ENCODE results near the gene PLD2.

PLD2 gene, protein sequence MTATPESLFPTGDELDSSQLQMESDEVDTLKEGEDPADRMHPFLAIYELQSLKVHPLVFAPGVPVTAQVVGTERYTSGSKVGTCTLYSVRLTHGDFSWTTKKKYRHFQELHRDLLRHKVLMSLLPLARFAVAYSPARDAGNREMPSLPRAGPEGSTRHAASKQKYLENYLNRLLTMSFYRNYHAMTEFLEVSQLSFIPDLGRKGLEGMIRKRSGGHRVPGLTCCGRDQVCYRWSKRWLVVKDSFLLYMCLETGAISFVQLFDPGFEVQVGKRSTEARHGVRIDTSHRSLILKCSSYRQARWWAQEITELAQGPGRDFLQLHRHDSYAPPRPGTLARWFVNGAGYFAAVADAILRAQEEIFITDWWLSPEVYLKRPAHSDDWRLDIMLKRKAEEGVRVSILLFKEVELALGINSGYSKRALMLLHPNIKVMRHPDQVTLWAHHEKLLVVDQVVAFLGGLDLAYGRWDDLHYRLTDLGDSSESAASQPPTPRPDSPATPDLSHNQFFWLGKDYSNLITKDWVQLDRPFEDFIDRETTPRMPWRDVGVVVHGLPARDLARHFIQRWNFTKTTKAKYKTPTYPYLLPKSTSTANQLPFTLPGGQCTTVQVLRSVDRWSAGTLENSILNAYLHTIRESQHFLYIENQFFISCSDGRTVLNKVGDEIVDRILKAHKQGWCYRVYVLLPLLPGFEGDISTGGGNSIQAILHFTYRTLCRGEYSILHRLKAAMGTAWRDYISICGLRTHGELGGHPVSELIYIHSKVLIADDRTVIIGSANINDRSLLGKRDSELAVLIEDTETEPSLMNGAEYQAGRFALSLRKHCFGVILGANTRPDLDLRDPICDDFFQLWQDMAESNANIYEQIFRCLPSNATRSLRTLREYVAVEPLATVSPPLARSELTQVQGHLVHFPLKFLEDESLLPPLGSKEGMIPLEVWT

GRCh38 chr17:4806777-4807604, at the start of gene PLD2:
PLD2 (plus strand) TSS chr17:4807152; CDS start chr17:4807773, 621 bp downstream.
- peak; percentile 83 for DNase-seq

GRCh38 chr17:4759776-4760236, 47.1 kb upstream of the PLD2 start:
- no peak for DNase-seq

DNA sequence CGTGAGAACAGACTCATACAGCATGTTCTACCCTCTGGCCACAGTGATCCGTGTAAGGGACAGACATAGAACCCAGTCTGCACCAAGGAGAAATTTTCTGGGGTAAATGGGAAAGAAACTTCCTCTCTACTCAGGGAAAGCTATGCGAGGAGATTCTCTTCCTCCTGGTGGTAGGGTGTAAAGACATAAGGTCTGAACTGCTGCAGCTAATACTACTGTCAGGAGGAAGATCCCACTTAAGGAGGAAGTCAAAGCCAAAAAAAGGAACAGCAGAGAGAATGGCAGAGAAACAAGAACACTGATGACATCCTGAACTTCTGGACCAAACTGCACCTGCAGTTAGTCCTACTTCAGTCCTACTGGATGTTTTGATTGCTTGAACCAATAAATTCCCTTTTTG, 42.4 kb upstream of the PLD2 start:
- DNase-seq, result no peak

GRCh38 chr17:4766201-4766600, 40.8 kb upstream of the PLD2 start:
- DNase-seq, result no peak

- DNase-seq, result no peak
These were observed 40.2 kb upstream of the PLD2 start for GRCh38 chr17:4766723-4767122.

- no peak for DNase-seq
These were observed 38.7 kb upstream of the PLD2 start for GRCh38 chr17:4768298-4768697.

DNA sequence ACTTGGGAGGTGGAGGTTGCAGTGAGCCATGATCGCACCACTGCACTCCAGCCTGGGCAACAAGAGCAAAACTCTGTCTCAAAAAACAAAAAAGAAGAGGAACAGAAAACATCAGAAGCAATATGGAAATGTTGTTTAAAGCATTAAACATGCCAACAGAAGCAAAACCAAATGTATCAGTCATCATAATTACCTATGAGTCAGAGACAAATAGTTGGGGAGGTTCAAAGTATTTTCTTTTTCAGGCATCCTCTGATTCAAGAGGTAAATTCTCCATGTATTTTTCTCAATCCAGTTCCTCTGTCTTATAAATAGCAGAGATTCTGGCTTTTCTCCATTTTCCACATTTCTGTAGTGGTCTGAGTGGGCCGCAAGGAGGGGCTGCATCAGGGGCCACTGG, 37.3 kb upstream of the PLD2 start:
- DNase-seq, result no peak

- no peak for DNase-seq
These were observed 35.3 kb upstream of the PLD2 start, which contains the start of gene TM4SF5 for GRCh38 chr17:4771519-4772234. TM4SF5 (plus strand) TSS chr17:4771886; CDS start chr17:4771923, 37 bp downstream.

DNA sequence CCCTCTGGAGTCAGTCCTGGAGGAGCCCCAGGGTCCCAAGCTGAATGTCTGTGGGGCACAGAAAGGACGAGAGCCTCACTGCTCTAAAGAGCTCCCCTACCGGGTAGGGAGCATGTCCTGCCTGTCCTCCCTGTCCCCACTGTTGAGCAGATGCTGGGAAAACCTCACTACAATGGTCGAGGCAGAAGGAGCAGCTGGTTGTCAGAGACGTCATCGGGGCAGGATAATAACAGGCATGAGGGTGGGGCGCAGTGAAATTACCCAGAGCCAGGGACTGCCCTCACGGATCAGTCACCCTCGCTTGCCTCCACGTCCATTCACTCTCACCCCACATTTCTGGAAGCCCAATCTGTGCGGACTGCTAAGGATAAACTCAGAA, 34.7 kb upstream of the PLD2 start:
- no peak for DNase-seq

GRCh38 chr17:4777969-4778760, 28.8 kb upstream of the PLD2 start:
- DNase-seq, result no peak

GRCh38 chr17:4780325-4780955, 26.5 kb upstream of the PLD2 start:
- DNase-seq, result no peak

DNA sequence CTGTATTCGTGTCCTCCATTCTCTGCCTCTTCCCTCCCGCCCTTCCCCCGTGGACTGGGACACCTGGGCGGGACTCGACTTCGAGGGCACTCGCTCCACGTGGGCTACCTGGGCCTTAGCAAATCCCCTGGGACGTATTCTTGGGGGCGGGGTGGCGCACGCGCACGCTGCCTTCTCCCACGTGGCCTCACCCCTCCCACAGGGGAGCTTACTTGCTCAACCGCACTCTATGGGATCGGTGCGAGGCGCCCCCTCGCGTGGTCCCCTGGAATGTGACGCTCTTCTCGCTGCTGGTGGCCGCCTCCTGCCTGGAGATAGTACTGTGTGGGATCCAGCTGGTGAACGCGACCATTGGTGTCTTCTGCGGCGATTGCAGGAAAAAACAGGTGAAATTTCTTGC, 24.3 kb upstream of the PLD2 start:
- DNase-seq, result no peak

GRCh38 chr17:4785311-4786105, 21.4 kb upstream of the PLD2 start:
- DNase-seq, result no peak

DNA sequence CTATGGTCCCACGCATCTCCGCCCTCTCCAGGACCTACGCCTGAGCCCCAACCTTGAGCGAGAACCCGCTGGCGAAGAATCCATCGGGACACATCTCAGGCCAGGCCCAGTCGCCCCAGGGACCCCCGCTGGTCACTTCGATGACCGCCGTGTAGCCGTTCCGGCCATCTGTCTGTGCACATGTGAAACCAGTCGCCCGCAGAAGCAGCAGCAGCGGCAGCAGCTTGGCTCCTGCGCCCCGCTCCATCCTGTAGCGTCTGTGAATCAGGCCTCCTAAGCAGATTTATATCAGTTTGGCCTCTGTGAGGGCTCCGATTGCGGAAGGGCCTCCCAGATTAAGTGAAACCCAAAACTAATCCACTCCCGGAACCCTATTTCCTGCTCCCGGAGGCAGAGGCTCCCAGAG, 20.8 kb upstream of the PLD2 start, which contains the start of gene VMO1:
VMO1 (minus strand) TSS at position 259 of the 406 bp plus-strand sequence; CDS start at position 247, 12 bp downstream.
- DNase-seq, result no peak

DNA sequence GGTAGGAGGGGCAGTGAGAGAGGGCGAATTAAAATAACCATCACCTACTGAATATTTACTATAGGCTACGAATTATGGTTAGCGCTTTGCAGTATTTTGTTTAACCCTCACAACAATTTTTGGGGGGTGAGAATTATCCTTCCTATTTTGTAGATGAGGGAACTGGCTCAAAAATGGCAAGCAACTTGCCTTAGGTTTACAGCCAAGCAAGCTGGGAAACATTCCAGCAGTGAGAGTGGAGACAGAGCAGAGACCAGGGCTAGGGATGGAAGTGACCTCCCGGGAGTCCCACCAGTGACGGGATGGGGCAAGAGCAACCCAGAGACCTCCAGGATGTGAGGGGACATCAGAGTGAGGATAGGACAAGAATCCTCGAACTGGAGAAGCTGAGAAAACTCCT, 20.4 kb upstream of the PLD2 start:
- no peak for DNase-seq

DNA sequence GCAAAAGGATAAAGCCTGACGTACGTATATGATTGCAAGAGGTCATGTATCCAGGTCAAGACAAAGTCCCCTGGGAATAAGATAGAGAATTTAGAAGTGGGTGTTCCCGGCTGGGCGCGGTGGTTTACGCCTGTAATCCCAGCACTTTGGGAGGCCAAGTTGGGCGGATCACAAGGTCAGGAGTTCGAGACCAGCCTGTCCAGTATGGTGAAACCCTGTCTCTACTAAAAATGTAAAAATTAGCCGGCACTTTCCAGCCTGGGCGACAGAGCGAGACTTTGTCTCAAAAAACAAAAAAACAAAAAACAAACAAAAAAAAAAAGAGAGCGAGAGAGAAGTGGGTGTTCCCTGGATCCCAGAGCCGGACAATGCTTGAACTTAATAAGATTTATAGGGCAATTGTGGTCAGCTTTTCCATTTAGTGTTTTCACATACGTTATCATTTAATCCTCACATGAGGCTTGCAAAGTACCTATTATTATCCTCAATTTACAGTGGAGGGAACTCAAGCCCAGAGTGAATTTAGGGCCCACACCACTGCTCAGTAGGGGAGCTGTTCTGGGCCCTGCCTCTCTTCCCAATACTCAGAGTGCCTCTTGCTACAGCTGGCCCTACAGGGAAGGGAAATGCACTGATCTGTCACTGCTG, 18.7 kb upstream of the PLD2 start:
- DNase-seq, result no peak

DNA sequence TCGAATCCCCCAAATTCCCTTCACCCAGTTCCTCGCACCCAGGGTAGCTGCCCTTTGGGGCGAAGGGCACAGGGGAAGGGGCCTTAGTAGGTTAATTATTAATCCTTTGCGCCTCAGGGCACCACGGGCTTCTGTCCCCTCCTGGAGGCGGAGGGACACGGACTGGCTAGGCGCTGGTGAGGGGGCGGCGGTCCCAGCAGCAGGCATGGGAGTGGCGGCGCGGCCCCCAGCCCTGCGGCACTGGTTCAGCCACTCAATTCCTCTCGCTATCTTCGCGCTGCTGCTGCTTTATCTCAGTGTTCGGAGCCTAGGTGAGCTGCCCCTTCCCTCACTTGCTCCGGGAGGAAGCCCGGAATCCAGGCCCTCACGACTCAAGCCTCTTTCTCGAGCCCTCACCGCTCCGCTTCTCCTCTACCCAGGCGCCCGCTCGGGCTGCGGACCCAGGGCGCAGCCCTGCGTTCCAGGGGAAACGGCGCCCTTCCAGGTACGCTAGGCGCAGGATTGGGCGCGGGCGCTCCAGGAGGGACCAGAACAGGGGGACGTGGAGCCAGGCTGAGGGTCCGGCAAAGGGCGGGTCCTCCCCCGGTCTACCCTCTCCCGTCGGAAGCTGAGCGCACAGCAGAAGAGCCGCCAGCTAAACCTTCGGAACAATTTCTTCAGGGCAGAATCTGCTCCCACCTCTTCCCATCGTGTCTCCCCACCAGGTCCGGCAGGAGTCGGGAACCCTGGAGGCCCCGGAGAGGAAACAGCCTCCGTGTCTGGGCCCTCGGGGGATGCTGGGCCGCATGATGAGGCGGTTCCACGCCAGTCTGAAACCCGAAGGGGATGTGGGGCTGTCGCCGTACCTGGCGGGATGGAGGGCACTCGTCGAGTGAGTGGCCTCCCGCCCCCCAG, 17.9 kb upstream of the PLD2 start, which contains the start of gene GLTPD2:
GLTPD2 (plus strand) TSS at position 158 of the 894 bp plus-strand sequence; CDS start at position 206, 48 bp downstream.
- no peak for DNase-seq

DNA sequence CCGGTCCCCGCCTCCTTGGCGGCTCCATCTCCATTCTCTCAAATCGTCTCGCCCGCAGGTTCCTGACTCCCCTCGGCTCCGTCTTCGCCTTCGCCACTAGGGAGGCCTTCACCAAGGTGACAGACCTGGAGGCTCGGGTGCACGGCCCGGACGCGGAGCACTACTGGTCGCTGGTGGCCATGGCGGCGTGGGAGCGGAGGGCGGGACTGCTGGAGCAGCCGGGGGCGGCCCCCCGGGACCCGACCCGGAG, 17.3 kb upstream of the PLD2 start:
- no peak for DNase-seq

Data from NCI-H1436 (cell line).